ENCODE measurements around the gene PDZRN4.

GRCh38 chr12:41223600-41223999 is 35.5 kb downstream of the PDZRN4 start:
- TF ChIP-seq, protein P1, sequence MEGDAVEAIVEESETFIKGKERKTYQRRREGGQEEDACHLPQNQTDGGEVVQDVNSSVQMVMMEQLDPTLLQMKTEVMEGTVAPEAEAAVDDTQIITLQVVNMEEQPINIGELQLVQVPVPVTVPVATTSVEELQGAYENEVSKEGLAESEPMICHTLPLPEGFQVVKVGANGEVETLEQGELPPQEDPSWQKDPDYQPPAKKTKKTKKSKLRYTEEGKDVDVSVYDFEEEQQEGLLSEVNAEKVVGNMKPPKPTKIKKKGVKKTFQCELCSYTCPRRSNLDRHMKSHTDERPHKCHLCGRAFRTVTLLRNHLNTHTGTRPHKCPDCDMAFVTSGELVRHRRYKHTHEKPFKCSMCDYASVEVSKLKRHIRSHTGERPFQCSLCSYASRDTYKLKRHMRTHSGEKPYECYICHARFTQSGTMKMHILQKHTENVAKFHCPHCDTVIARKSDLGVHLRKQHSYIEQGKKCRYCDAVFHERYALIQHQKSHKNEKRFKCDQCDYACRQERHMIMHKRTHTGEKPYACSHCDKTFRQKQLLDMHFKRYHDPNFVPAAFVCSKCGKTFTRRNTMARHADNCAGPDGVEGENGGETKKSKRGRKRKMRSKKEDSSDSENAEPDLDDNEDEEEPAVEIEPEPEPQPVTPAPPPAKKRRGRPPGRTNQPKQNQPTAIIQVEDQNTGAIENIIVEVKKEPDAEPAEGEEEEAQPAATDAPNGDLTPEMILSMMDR (IDR thresholded peaks at IDR 0.05), result no peak
- TF ChIP-seq POLR2A (IDR thresholded peaks at IDR 0.05), result no peak
